Renal cortex interstitium (tissue), 11 donors: Measurements from ENCODE around the gene CHST1. TPM values are rescaled to one million over a fixed set of nuclear protein-coding genes. Genes with fewer than 3 reads are reported as not detected.

ENCODE experiments used
- DNase-seq, 11 donors: peaks; one replicate each; pipeline ENCODE4 v3.0.0-alpha.2; 2013; ENCODE audit warnings: low read depth in 9 of 11, low spot score in 4 of 11; ENCODE audit errors: extremely low read depth in 1 of 11
- polyA plus RNA-seq, 3 donors: library from polyadenylated mRNA; unstranded; fragments of 120-200 nt; gene quantifications; one replicate each; pipeline ENCODE4 v1.2.1, GENCODE V29; 2013; ENCODE audit not compliant: insufficient read length in 3 of 3

The CHST1 gene
- polyA plus RNA-seq, 3 donors: 8.7 to 13.6 (median 12.2) TPM

DNA sequence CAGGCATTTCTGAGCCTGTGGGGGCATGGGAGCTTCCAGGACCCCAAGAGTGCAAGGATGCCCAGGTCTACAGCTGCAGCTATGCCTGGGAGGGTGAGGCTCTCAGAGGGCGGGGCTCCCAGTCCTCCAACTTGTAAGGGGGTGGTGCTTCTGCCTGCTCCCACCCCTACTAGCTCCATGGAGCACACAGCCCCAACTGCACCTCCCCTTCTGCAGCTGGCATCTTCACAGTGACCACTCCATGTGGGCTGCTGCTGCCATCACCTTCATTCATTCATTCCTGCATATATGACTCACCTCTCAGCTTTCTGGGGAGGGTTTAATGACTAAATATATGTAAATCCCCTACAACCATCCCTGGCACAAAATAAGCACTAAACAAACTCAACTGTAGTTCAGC, 43.8 kb downstream of the CHST1 start:
- no peak for DNase-seq

DNA sequence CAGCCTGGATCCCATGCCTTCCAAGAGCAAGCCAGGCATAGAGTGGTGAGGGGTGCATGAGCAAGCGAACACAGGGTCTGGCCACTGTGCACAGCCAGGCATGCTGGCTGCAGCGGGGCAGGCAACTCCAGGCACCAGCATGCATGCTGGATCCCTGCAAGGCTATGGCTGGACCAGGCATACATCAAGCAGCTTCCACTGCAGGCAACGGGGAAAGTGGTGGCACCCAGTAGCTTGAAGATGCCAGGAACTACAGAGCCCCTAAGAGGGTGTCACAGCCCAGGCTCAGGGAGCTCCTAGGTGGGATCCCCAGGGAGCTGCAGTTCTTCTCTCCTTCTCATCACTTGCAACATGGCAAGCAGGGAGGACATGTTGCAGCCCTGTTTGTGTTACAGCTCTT, 45.2 kb downstream of the CHST1 start:
- DNase-seq: no peak

DNA sequence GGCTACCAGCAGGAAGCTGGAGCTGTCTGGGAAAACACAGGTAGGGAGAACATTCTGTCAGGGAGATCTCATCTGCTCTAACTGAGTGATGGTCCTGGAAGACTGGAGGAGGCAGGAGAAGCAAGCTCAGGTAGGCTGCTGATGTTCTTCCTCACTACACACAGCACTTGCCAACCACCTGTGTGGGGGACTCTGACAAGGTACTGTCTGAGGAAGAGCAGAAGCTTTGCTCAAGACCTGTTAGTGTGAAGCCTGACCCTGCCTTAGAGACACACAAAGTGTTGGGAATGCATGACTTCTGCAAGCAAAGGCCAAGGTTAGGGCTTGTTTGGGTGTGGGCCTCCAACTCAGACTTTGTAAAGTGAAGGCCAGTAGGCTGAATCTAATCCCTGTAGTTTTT, 46.5 kb downstream of the CHST1 start:
- no peak for DNase-seq

GRCh38 chr11:45617871-45618601, 47.4 kb downstream of the CHST1 start:
- DNase-seq: no peak

DNA sequence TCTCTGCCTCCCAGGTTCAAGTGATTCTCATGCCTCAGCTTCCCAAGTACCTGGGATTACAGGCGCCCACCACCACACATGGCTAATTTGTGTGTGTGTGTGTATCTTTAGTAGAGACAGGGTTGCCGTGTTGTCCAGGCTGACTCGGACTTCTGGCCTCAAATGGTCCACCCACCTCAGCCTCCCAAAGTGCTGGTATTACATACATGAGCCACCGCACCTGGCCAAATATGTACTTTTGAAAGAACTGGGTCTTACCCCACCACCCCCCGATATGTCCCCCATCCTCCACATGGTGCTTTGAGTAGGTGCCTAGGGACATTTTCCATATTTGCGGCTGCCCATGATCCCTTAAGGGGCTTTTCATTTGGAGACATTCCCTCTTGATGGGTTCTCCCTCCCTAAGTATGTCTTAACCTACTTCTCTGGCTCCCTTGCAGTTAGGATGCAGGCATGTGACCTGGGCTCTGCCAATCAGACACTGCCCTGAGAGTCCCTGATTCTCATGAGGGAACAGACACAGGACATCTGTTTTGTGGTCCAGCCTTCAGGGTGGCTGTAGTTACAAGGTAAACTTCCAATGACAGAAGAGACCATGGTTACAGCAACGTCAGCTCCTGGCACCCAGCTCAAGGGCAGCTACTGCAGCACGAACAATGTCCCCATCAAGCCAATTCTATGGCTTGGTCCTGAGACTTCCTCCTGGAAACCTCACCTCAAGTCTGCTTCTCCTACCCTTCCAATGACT, 48.4 kb downstream of the CHST1 start:
- no peak for DNase-seq

DNA sequence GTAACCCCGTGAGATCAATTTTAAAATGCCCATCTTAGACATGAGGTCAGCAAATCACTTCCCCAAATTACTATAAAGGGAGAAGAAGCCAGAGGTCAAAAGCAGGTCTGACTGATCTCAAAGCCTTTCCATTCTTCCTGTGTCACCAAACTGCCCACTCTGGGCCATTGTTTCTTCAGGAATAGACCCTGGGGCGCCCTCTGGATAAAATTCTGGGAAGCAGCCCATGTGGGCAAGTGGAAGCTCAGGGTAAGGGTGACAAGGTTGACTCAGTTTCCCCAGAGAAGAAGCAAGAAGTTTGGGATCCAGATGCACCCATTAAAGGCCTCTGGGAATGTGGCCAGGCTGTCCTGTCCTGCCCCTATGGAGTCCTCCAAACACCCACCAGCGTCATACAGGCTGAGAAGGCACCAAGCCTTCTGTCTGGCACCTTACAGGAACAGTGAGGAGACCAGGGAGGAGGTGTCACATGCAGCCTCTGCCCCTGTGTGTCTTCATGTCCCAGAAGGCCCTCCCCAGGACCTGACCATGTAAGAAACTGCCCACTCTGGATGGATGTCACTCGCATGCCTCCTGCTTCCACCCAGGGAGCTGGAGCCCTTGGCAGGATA, 50.1 kb downstream of the CHST1 start:
- DNase-seq: no peak

- no peak for DNase-seq
Observed at GRCh38 chr11:45614196-45614828, 51.1 kb downstream of the CHST1 start.

GRCh38 chr11:45610627-45611026, 54.8 kb downstream of the CHST1 start:
- no peak for DNase-seq

- DNase-seq: no peak
Observed at GRCh38 chr11:45609902-45610301, 55.5 kb downstream of the CHST1 start.

DNA sequence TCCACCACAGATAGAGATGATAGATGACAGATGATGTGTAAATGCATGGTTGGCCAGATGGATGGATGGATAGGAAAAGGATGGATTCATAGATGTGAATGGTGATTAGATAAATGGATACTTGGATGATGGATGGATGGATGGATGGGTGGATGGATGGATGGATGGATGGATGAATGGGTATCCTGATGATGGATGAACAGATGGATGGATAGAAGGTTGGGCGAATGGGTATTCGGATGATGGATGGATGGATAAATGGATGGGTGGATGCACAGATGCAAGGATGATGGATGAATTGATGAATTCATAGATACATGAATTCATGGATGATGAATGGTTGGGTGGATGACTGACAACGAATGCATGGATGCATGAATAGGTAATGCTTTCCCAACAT, 56.1 kb downstream of the CHST1 start:
- DNase-seq: no peak

DNA sequence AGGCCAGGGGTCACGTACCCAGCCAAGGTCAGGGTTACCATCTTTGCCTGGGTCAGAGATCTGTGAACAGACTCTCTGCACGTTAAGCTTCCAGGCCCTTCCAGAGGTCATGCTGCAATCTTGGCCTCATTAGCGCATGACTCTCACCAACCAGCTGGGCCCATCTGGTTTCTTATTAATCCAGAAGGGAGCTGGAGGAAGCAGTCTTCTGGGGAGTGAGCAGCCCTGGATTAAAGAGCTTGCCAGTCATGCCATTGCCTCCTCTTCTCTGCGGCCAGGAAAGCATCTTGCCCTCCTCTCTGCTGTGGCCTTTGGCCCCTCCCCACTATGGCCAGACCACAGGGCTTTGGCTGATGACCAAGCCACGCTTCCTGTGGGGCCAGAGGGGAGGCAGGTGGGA, 57.4 kb downstream of the CHST1 start:
- DNase-seq: peak in 8 of 11 donors; percentile 19 to 67 (median 36)

- DNase-seq: peak in 6 of 11 donors; percentile 13 to 29 (median 20)
Observed at GRCh38 chr11:45606514-45607281, 58.7 kb downstream of the CHST1 start.

- DNase-seq: no peak
Observed at GRCh38 chr11:45605051-45605450, 60.4 kb downstream of the CHST1 start.

DNA sequence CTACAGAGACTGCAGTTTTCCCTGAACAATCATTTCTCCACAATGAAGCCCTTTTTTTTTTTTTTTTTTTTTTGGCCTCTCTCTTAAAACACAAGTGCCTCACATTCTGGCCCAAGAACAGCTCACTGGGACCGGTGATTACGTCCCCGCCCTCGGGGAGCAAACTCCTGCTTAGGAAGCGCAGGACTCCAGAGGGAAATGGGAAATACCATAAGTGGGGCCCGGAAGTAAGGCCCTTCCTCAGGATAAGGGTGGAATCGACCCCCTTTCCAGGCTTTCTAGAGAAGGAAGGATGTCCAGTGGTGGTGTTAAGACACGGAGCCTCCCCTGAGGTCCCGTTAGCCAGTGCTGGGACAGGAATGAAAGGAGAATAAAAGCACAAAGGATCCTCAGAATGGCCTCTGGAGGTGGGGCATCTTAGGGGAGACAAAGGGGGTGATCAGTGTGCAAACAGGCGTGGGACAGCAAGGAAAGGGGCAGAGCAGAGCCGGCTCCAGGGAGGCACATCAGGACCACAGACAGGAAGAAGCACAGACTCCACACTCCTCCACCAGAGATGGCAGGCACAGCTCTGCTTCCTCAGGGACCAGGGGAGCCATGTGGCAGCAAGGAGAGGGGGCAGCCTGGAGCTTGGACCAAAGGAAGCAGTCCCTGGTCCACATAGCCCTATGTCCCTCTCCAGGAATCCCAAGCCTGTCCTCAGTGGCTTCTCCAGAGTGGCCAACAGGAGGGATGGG, 61.3 kb downstream of the CHST1 start:
- no peak for DNase-seq

GRCh38 chr11:45599161-45599943, 66.1 kb downstream of the CHST1 start:
- no peak for DNase-seq
